SH-SY5Y (cell line): Measurements from ENCODE around the gene USP37.

Experiments
- GATA2 ChIP-seq: IDR thresholded peaks from 2 replicates; pipeline ENCODE4 v1.6.1; 2011; ENCODE audit warnings: mild to moderate bottlenecking, low read depth, low read length
- GATA3 ChIP-seq: IDR thresholded peaks from 2 replicates; pipeline ENCODE4 v1.6.1; 2011; ENCODE audit warnings: low read depth, mild to moderate bottlenecking, low read length, moderate library complexity

GRCh38 chr2:218465987-218466633, 102.0 kb downstream of the USP37 start:
- TF ChIP-seq GATA3 (no peak), GATA2 (no peak)
